Ishikawa (cell line): ENCODE data around the gene CLTRN.

ENCODE experiments used
- CEBPB ChIP-seq: IDR thresholded peaks from 2 replicates; pipeline ENCODE4 v1.6.1; 2012
- CREB1 ChIP-seq: IDR thresholded peaks from 2 replicates; pipeline ENCODE4 v1.6.1; 2012; ENCODE audit warnings: low read depth
- EGR1 ChIP-seq: IDR thresholded peaks from 2 replicates; pipeline ENCODE4 v1.6.1; 2012
- EP300 ChIP-seq: IDR thresholded peaks from 2 replicates; pipeline ENCODE4 v1.6.1; 2012; ENCODE audit warnings: borderline replicate concordance
- MAX ChIP-seq: IDR thresholded peaks from 2 replicates; pipeline ENCODE4 v1.6.1; 2012
- NFIC ChIP-seq: IDR thresholded peaks from 2 replicates; pipeline ENCODE4 v1.6.1; 2012
- RAD21 ChIP-seq: IDR thresholded peaks from 2 replicates; pipeline ENCODE4 v1.6.1; 2012; ENCODE audit warnings: low read depth
- TAF1 ChIP-seq: IDR thresholded peaks from 2 replicates; pipeline ENCODE4 v1.6.1; 2012; ENCODE audit warnings: low read depth, mild to moderate bottlenecking
- TCF12 ChIP-seq: IDR thresholded peaks from 2 replicates; pipeline ENCODE4 v1.6.1; 2012; ENCODE audit warnings: low read depth
- TEAD4 ChIP-seq: IDR thresholded peaks from 2 replicates; pipeline ENCODE4 v1.6.1; 2012
- YY1 ChIP-seq: IDR thresholded peaks from 2 replicates; pipeline ENCODE4 v1.6.1; 2012; ENCODE audit warnings: low read depth
- TF ChIP-seq, protein P1 (sequence below): IDR thresholded peaks from 2 replicates; pipeline ENCODE4 v1.6.1; 2012; ENCODE audit warnings: low read depth, mild to moderate bottlenecking
- TF ChIP-seq, protein P2 (sequence below): IDR thresholded peaks from 2 replicates; pipeline ENCODE4 v1.6.1; 2012

DNA sequence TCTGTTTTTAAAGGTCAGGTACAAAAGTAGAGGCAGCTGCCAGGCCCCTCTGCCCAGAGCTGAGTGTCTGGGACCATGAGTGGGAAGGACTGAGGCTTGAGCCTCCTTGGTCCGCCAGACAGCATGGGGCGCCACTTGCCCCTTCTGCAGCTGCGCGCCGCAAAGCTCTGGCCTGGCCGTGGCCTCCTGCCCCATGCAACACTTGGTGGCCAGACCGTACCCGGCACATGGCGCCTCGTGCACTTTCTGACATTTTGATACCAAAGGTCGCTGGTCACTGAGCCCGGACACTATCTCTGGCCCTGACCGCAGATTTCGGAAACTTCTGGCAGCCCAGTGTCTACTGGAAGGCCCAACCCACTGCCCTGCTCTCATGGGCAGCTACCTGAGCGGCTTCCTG is 18.6 kb downstream of the CLTRN start:
- TF ChIP-seq TCF12 (no peak), TAF1 (no peak), EP300 (no peak), CREB1 (no peak), TEAD4 (no peak), MAX (no peak), EGR1 (no peak), RAD21 (no peak), CEBPB (no peak), NFIC (no peak), YY1 (no peak)
- TF ChIP-seq, protein P1, sequence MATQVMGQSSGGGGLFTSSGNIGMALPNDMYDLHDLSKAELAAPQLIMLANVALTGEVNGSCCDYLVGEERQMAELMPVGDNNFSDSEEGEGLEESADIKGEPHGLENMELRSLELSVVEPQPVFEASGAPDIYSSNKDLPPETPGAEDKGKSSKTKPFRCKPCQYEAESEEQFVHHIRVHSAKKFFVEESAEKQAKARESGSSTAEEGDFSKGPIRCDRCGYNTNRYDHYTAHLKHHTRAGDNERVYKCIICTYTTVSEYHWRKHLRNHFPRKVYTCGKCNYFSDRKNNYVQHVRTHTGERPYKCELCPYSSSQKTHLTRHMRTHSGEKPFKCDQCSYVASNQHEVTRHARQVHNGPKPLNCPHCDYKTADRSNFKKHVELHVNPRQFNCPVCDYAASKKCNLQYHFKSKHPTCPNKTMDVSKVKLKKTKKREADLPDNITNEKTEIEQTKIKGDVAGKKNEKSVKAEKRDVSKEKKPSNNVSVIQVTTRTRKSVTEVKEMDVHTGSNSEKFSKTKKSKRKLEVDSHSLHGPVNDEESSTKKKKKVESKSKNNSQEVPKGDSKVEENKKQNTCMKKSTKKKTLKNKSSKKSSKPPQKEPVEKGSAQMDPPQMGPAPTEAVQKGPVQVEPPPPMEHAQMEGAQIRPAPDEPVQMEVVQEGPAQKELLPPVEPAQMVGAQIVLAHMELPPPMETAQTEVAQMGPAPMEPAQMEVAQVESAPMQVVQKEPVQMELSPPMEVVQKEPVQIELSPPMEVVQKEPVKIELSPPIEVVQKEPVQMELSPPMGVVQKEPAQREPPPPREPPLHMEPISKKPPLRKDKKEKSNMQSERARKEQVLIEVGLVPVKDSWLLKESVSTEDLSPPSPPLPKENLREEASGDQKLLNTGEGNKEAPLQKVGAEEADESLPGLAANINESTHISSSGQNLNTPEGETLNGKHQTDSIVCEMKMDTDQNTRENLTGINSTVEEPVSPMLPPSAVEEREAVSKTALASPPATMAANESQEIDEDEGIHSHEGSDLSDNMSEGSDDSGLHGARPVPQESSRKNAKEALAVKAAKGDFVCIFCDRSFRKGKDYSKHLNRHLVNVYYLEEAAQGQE: no peak
- TF ChIP-seq, protein P2, sequence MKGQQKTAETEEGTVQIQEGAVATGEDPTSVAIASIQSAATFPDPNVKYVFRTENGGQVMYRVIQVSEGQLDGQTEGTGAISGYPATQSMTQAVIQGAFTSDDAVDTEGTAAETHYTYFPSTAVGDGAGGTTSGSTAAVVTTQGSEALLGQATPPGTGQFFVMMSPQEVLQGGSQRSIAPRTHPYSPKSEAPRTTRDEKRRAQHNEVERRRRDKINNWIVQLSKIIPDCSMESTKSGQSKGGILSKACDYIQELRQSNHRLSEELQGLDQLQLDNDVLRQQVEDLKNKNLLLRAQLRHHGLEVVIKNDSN: no peak
